ENCODE measurements around the gene LAMP2.
A peak's percentile ranks its signal among the peaks of the same experiment; 100 is the strongest.

Gene LAMP2

GRCh38 chrX:120468825-120469525, at the start of gene LAMP2:
Gene LAMP2, minus strand, starts transcription at chrX:120469296. Its CDS starts 127 bp downstream, at chrX:120469169.
- peak within 1 kb of the TSS; percentile 85 to 92 for H3K27ac ChIP-seq
- no peaks in the 10 kb centered on the region for H3K27me3 ChIP-seq
- H3K4me3 ChIP-seq = peak within 1 kb of the TSS; percentile 63 to 73
- intact Hi-C loops (cut with DNase I; ENCODE audit: low total_unique reads) = loop anchor here (5.0 to 10.0 kb wide), 2 partner anchors 214 to 677 kb away; partner anchors contain the start of genes RPL39 and ZBTB33
- H3K9me3 ChIP-seq = no peaks in the 10 kb centered on the region
- H3K4me1 ChIP-seq = peaks cover 0 to 20% (median 3%) of the 10 kb centered on the region in 4 donors
- TF ChIP-seq, protein P1, sequence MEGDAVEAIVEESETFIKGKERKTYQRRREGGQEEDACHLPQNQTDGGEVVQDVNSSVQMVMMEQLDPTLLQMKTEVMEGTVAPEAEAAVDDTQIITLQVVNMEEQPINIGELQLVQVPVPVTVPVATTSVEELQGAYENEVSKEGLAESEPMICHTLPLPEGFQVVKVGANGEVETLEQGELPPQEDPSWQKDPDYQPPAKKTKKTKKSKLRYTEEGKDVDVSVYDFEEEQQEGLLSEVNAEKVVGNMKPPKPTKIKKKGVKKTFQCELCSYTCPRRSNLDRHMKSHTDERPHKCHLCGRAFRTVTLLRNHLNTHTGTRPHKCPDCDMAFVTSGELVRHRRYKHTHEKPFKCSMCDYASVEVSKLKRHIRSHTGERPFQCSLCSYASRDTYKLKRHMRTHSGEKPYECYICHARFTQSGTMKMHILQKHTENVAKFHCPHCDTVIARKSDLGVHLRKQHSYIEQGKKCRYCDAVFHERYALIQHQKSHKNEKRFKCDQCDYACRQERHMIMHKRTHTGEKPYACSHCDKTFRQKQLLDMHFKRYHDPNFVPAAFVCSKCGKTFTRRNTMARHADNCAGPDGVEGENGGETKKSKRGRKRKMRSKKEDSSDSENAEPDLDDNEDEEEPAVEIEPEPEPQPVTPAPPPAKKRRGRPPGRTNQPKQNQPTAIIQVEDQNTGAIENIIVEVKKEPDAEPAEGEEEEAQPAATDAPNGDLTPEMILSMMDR (IDR thresholded peaks at IDR 0.05) = no peak
- DNase-seq = peak; percentile 89 to 94
- no peaks in the 10 kb centered on the region for H3K36me3 ChIP-seq

GRCh38 chrX:120517936-120518335, 48.8 kb upstream of the LAMP2 start:
- no peak overlapping the region for H3K4me3 ChIP-seq
- TF ChIP-seq, protein P1 (IDR thresholded peaks at IDR 0.05) = no peak
- peaks cover 0 to 7% (median 0%) of the 10 kb centered on the region in 4 donors for H3K4me1 ChIP-seq
- no peak for DNase-seq
- H3K9me3 ChIP-seq = no peaks in the 10 kb centered on the region
- intact Hi-C loops (cut with DNase I; ENCODE audit: low total_unique reads) = no loop called here
- no peaks in the 10 kb centered on the region for H3K36me3 ChIP-seq
- H3K27me3 ChIP-seq = no peaks in the 10 kb centered on the region
- H3K27ac ChIP-seq = no peak overlapping the region

DNA sequence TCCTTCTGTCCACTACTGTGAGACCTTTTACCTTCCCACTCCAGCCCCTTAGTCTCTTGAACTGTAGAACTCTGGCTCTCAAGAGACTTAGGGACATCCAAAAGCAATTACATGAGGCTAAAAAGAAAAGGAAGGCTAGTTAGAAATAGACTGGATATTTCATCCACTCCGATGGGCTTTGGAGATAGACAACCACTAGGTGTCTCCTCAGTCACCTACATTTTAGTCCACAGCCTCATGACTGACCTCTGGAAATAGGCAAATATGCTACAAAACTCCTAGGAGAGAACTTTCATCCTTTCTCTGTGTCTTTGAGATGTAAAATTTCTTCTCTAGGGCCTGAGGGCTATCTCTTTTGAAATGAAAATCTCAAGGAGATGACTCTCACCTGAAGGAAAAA, 45.1 kb upstream of the LAMP2 start:
- no peak for DNase-seq
- H3K36me3 ChIP-seq = no peaks in the 10 kb centered on the region
- peaks cover 0 to 7% (median 0%) of the 10 kb centered on the region in 4 donors for H3K4me1 ChIP-seq
- no peaks in the 10 kb centered on the region for H3K9me3 ChIP-seq
- H3K4me3 ChIP-seq = no peak overlapping the region
- intact Hi-C loops (cut with DNase I; ENCODE audit: low total_unique reads) = no loop called here
- no peaks in the 10 kb centered on the region for H3K27me3 ChIP-seq
- no peak overlapping the region for H3K27ac ChIP-seq
- TF ChIP-seq, protein P1 (IDR thresholded peaks at IDR 0.05) = peak in 1 of 2 experiments; percentile 6

GRCh38 chrX:120512627-120513026, 43.5 kb upstream of the LAMP2 start:
- TF ChIP-seq, protein P1 (IDR thresholded peaks at IDR 0.05) = no peak

GRCh38 chrX:120512222-120512621, 43.1 kb upstream of the LAMP2 start:
- intact Hi-C loops (cut with DNase I; ENCODE audit: low total_unique reads) = no loop called here
- Histone ChIP-seq H3K27me3 (no peaks in the 10 kb centered on the region), H3K9me3 (no peaks in the 10 kb centered on the region)

More at GRCh38 chrX:120512627-120513026, 43.5 kb upstream of the LAMP2 start:
- H3K27me3 ChIP-seq = no peaks in the 10 kb centered on the region
- no peaks in the 10 kb centered on the region for H3K9me3 ChIP-seq
- H3K27ac ChIP-seq = no peak overlapping the region
- H3K4me3 ChIP-seq = no peak overlapping the region
- peaks cover 0 to under 1% (median 0%) of the 10 kb centered on the region in 4 donors for H3K4me1 ChIP-seq
- H3K36me3 ChIP-seq = no peaks in the 10 kb centered on the region
- no peak for DNase-seq
- intact Hi-C loops (cut with DNase I; ENCODE audit: low total_unique reads) = no loop called here

More at GRCh38 chrX:120512222-120512621, 43.1 kb upstream of the LAMP2 start:
- TF ChIP-seq, protein P1 (IDR thresholded peaks at IDR 0.05) = no peak
- Histone ChIP-seq H3K27ac (no peak overlapping the region), H3K36me3 (no peaks in the 10 kb centered on the region), H3K4me1 (no peaks in the 10 kb centered on the region), H3K4me3 (no peak overlapping the region)
- no peak for DNase-seq

All from tibial artery (tissue), 4 donors.